ENCODE measurements around the gene CPEB4.

- TF ChIP-seq CTCF (IDR thresholded peaks at IDR 0.05) (no peak), ZFX (IDR thresholded peaks at IDR 0.05; ENCODE audit: borderline replicate concordance) (no peak)
Measured at GRCh38 chr5:173917788-173918786, 29.9 kb downstream of the CPEB4 start.
